DND-41 (cell line): ENCODE results near the gene SPEF1.

Experiments
- ATAC-seq: fragments of 200-7000 bp; cut with Tn5 transposase; 3 replicates; pipeline ENCODE4 v1.9.1; 2021; ENCODE audit warnings: low read depth; ENCODE audit not compliant: insufficient read depth
- DNase-seq: peaks from one replicate; pipeline ENCODE4 v3.0.0-alpha.2; 2020
- H2AFZ ChIP-seq: 2 replicates; pipeline ENCODE4 v1.6.0; 2012; ENCODE audit warnings: low read depth, low read length
- H3K27ac ChIP-seq: 2 replicates; pipeline ENCODE4 v1.5.1; 2012; ENCODE audit warnings: low read length, inconsistent platforms
- H3K27me3 ChIP-seq: fragments of 200-600 bp; sonication (generic); 2 replicates; pipeline ENCODE4 v1.6.0; 2012; ENCODE audit warnings: low read length, mild to moderate bottlenecking, inconsistent platforms; ENCODE audit not compliant: insufficient read depth, poor library complexity
- H3K36me3 ChIP-seq: 2 replicates; pipeline ENCODE4 v1.5.1; 2012; ENCODE audit warnings: low read length, inconsistent platforms; ENCODE audit not compliant: insufficient read depth
- H3K4me1 ChIP-seq: 2 replicates; pipeline ENCODE4 v1.5.1; 2012; ENCODE audit warnings: mild to moderate bottlenecking, low read length; ENCODE audit not compliant: insufficient read depth
- H3K4me2 ChIP-seq: 2 replicates; pipeline ENCODE4 v1.6.0; 2012; ENCODE audit warnings: mild to moderate bottlenecking, moderate library complexity, low read length, inconsistent platforms; ENCODE audit not compliant: insufficient read depth
- H3K4me3 ChIP-seq, 2 experiments: fragments of 200-600 bp in 1 of 2; shearing (Covaris generic) in 1 of 2; 2 replicates each; pipeline ENCODE4 v1.5.1; 2012 to 2016; ENCODE audit warnings: inconsistent platforms in 2 of 2, low read length in 2 of 2, mild to moderate bottlenecking in 2 of 2, low read depth in 1 of 2, moderate library complexity in 1 of 2
- H3K79me2 ChIP-seq: 2 replicates; pipeline ENCODE4 v1.6.0; 2012; ENCODE audit warnings: low read length, inconsistent platforms; ENCODE audit not compliant: insufficient read depth
- H3K9ac ChIP-seq: 2 replicates; pipeline ENCODE4 v1.6.0; 2012; ENCODE audit warnings: low read depth, mild to moderate bottlenecking, inconsistent platforms, low read length, moderate library complexity
- H3K9me3 ChIP-seq: 2 replicates; pipeline ENCODE4 v1.5.1; 2012; ENCODE audit warnings: low read length, moderate library complexity, mild to moderate bottlenecking, inconsistent platforms; ENCODE audit not compliant: insufficient read depth, severe bottlenecking
- H4K20me1 ChIP-seq: 2 replicates; pipeline ENCODE4 v1.6.0; 2012; ENCODE audit warnings: low read length; ENCODE audit not compliant: insufficient read depth
- EZH2 ChIP-seq: IDR thresholded peaks from 3 replicates; pipeline ENCODE4 v1.6.1; 2012; ENCODE audit warnings: borderline replicate concordance, low read depth, mild to moderate bottlenecking, moderate library complexity, low read length, inconsistent platforms; ENCODE audit not compliant: severe bottlenecking
- TF ChIP-seq, protein P1 (sequence below): IDR thresholded peaks from 2 replicates; pipeline ENCODE4 v1.5.1; 2012; ENCODE audit warnings: borderline replicate concordance, low read length, moderate library complexity, mild to moderate bottlenecking; ENCODE audit not compliant: poor library complexity, severe bottlenecking; ENCODE audit errors: extremely low read depth

The SPEF1 gene

DNA sequence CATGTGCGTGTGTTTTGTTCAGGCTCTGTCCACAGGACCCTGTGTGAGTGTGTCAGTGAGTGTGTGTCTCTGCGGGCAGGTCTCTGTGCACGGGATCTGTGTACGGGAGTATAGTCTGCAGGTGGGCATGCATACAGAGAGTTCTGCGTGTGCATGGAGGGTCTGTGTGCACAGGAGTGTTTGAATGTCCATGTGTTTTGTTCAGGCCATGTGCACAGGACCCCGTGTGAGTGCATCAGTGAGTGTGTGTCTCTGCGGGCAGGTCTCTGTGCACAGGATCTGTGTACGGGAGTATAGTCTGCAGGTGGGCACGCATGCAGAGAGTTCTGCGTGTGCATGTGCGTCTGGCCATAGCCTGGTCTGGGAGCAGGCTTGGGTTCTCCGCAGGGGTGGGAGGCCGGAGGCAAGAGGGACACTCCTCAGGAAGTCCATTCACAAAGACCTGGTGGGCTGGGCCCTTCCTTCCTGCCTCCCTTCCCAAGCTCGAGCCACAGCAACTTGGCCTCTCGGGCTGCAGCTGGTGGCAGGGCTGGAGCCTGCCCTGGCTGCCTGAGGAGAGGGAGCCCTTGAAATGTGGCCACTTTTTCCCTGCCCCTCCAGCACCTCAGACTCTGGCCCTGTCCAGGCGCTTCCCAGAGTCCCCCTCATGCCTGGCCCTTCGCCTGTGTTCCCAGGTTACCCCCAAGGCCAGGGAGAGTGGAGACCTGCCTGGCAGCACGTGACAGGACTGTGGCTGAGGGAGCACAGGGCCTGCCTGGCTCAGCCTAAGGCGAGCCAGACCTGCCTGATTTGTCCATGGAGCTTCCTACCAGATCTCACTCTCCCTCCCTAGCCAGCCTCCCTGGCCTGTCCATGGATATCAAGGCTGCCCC lies 42.0 kb downstream of the SPEF1 start:
- no peaks in the 10 kb centered on the region for H3K79me2 ChIP-seq
- no peaks in the 10 kb centered on the region for H3K4me1 ChIP-seq
- no peak overlapping the region for H3K4me3 ChIP-seq
- H3K9me3 ChIP-seq: no peaks in the 10 kb centered on the region
- TF ChIP-seq, protein P1, sequence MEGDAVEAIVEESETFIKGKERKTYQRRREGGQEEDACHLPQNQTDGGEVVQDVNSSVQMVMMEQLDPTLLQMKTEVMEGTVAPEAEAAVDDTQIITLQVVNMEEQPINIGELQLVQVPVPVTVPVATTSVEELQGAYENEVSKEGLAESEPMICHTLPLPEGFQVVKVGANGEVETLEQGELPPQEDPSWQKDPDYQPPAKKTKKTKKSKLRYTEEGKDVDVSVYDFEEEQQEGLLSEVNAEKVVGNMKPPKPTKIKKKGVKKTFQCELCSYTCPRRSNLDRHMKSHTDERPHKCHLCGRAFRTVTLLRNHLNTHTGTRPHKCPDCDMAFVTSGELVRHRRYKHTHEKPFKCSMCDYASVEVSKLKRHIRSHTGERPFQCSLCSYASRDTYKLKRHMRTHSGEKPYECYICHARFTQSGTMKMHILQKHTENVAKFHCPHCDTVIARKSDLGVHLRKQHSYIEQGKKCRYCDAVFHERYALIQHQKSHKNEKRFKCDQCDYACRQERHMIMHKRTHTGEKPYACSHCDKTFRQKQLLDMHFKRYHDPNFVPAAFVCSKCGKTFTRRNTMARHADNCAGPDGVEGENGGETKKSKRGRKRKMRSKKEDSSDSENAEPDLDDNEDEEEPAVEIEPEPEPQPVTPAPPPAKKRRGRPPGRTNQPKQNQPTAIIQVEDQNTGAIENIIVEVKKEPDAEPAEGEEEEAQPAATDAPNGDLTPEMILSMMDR: no peak
- TF ChIP-seq EZH2: no peak
- H3K36me3 ChIP-seq: no peaks in the 10 kb centered on the region
- H3K4me2 ChIP-seq: no peak overlapping the region
- no peak overlapping the region for H3K9ac ChIP-seq
- no peaks in the 10 kb centered on the region for H3K27me3 ChIP-seq
- no peak for ATAC-seq
- no peak for DNase-seq
- H4K20me1 ChIP-seq: no peaks in the 10 kb centered on the region
- H3K27ac ChIP-seq: no peak overlapping the region
- no peak overlapping the region for H2AFZ ChIP-seq

DNA sequence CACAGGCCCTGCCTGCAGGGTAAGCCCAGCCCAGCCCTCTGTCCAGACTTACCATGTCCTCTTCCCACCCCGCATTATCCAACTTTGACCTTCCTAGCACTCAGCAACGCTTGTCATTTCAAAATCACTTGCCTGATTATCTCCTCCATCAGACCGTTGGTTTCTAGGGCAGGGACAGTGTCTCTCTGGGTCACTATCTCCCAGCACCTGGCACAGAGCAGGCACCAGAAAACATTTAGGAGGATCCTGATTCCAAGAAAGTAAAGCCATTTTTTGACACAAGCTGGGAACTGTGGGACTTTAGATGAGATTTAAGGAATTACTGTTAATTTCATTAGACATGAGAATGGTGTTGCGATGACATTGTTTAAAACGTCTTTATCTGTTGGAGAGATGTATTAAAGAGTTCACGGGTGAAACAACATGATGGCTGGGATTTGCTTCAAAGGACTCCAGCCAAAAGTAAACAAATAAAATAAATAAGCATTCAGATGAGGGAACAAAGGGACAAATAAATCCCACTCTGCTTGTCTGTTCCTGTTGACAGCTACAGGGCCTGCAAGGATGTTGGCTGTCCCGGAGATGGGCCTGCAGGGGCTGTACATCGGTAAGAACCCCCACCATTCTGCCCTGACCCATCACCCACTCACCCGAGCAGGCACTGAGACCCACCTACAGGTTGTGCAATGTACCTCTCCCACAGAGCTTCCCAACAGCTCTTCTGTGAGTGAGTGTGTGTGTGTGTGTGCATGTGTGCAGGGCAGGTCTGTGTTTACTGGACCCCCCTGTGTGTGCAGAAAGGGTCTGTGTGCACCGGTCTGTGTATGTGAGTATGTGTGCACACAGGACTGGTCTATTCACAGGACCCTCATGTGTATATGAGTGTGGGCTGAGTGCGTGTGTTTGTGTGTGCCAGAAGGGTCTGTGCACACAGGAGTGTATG lies 42.9 kb downstream of the SPEF1 start:
- H3K9ac ChIP-seq: no peak overlapping the region
- no peak overlapping the region for H3K4me3 ChIP-seq
- no peak for TF ChIP-seq EZH2
- TF ChIP-seq, protein P1: no peak
- no peak overlapping the region for H3K27ac ChIP-seq
- no peaks in the 10 kb centered on the region for H3K27me3 ChIP-seq
- no peak overlapping the region for H3K4me2 ChIP-seq
- DNase-seq (no peak), ATAC-seq (no peak)
- no peaks in the 10 kb centered on the region for H4K20me1 ChIP-seq
- H3K79me2 ChIP-seq: no peaks in the 10 kb centered on the region
- H3K36me3 ChIP-seq: no peaks in the 10 kb centered on the region
- H3K9me3 ChIP-seq: no peaks in the 10 kb centered on the region
- H3K4me1 ChIP-seq: no peaks in the 10 kb centered on the region
- no peak overlapping the region for H2AFZ ChIP-seq

DNA sequence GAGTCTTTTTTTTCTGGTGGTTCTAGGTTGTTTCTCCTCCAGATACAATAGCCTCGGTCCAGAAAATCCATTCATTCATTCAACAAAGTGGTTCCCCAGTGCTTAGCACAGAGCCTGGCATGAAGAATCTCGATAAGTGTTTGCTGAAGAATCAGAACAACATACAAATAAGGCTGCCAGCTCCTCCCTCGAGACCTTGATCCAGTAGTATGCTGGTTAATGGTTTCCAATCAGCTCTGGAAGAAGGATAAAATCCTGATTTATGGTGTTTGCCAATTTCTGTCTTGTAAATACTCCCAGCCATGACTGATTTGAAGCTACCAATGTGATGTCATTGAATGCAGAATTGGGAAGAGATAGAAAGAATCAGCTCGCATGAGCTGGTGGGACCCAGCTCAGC lies 45.5 kb downstream of the SPEF1 start:
- H3K4me3 ChIP-seq: no peak overlapping the region

More for the DNA sequence above, 45.5 kb downstream of the SPEF1 start:
- no peak for ATAC-seq
- H3K4me2 ChIP-seq: no peak overlapping the region
- no peak overlapping the region for H3K9ac ChIP-seq
- H3K79me2 ChIP-seq: no peaks in the 10 kb centered on the region
- no peak for TF ChIP-seq EZH2
- TF ChIP-seq, protein P1: no peak
- H3K4me1 ChIP-seq: no peaks in the 10 kb centered on the region
- H4K20me1 ChIP-seq: no peaks in the 10 kb centered on the region
- no peak overlapping the region for H2AFZ ChIP-seq
- H3K36me3 ChIP-seq: no peaks in the 10 kb centered on the region
- peaks cover 5% of the 10 kb centered on the region for H3K27me3 ChIP-seq
- H3K9me3 ChIP-seq: no peaks in the 10 kb centered on the region
- H3K27ac ChIP-seq: no peak overlapping the region
- DNase-seq: no peak
